A549 (cell line): Measurements from ENCODE around the gene IGF2BP3. TPM values are rescaled to one million over a fixed set of nuclear protein-coding genes. Genes with fewer than 3 reads are reported as not detected.
A peak's percentile ranks its signal among the peaks of the same experiment; 100 is the strongest.

ENCODE experiments used
- ATAC-seq, 2 experiments: fragments of 200-7000 bp in 1 of 2; fragments of >200 bp in 1 of 2; cut with Nextera tagmentation in 1 of 2; cut with Tn5 transposase in 1 of 2; 3 replicates each; pipeline versions ENCODE4 v1.8.0 to v1.9.1; 2018 to 2020; ENCODE audit warnings: mild to moderate bottlenecking in 1 of 2, moderate library complexity in 1 of 2
- CTCF ChIA-PET: fragments of 300-600 bp; sonication (Branson Sonifier 250); formaldehyde crosslinking; extraction: SDS; loops from one replicate; lab custom pipeline; 2021; ENCODE audit warnings: antibody characterized with exemption, inconsistent platforms; lab: Yijun Ruan, JAX
- POLR2A ChIA-PET: fragments of 350-600 bp; formaldehyde crosslinking; extraction: SDS; loops from one replicate; lab custom pipeline; 2021; ENCODE audit warnings: antibody characterized with exemption, inconsistent platforms; lab: Yijun Ruan, JAX
- DNase-seq, 2 experiments: peaks; one replicate each; pipeline versions ENCODE4 v3.0.0 to v3.0.0-alpha.2; 2011 to 2016; ENCODE audit warnings: low read depth in 1 of 2, low spot score in 1 of 2
- FAIRE-seq: peaks from 2 replicates; lab custom pipeline; 2011; peaks lifted over from hg19 to GRCh38; lab: Jason Lieb, UNC
- H3K27ac ChIP-seq, 2 experiments: fragments of >200 bp; sonication (Bioruptor Twin); formaldehyde crosslinking; 3 replicates each; pipeline ENCODE4 v1.5.1; 2016 to 2017
- H3K4me1 ChIP-seq: fragments of >200 bp; sonication (Bioruptor Twin); formaldehyde crosslinking; 3 replicates; pipeline ENCODE4 v1.6.1; 2016
- H3K4me2 ChIP-seq: fragments of >200 bp; sonication (Bioruptor Twin); formaldehyde crosslinking; 3 replicates; pipeline ENCODE4 v1.6.1; 2016
- H3K4me3 ChIP-seq: fragments of >200 bp; sonication (Bioruptor Twin); formaldehyde crosslinking; 3 replicates; pipeline ENCODE4 v1.5.1; 2016
- H3K9me3 ChIP-seq: fragments of >200 bp; sonication (Bioruptor Twin); formaldehyde crosslinking; 3 replicates; pipeline ENCODE4 v1.6.1; 2016
- CBX8 ChIP-seq: fragments of 200-600 bp; sonication (generic); IDR thresholded peaks from 2 replicates; pipeline ENCODE4 v1.6.1; 2016
- CEBPB ChIP-seq, 2 experiments: fragments of >200 bp in 1 of 2; sonication (Bioruptor Twin) in 1 of 2; formaldehyde crosslinking in 1 of 2; IDR thresholded peaks; 2 replicates each; pipeline ENCODE4 v1.6.1; 2012 to 2016
- CHD4 ChIP-seq: fragments of 200-600 bp; sonication (generic); IDR thresholded peaks from 2 replicates; pipeline ENCODE4 v1.6.1; 2016; ENCODE audit warnings: antibody characterized with exemption, mild to moderate bottlenecking, borderline replicate concordance
- E2F6 ChIP-seq: IDR thresholded peaks from 2 replicates; pipeline ENCODE4 v1.6.1; 2012; ENCODE audit warnings: low read depth, borderline replicate concordance
- ELK1 ChIP-seq: fragments of 150-350 bp; IDR thresholded peaks from 2 replicates; pipeline ENCODE4 v1.6.1; 2014; ENCODE audit warnings: low read depth, mild to moderate bottlenecking, low read length
- FOSB ChIP-seq: fragments of 250-450 bp; sonication (Bioruptor Pico); IDR thresholded peaks from 2 replicates; pipeline ENCODE4 v1.5.0; 2020; ENCODE audit warnings: mild to moderate bottlenecking, moderate library complexity
- HOXA7 ChIP-seq: fragments of 250-450 bp; sonication (Bioruptor Pico); IDR thresholded peaks from 2 replicates; pipeline ENCODE4 v1.5.0; 2020; ENCODE audit warnings: mild to moderate bottlenecking, moderate library complexity
- JUN ChIP-seq, 2 experiments: fragments of >200 bp; sonication (Bioruptor Twin); formaldehyde crosslinking; IDR thresholded peaks; 2 replicates in 1 of 2; 3 replicates in 1 of 2; pipeline ENCODE4 v1.6.1; 2016 to 2017
- JUNB ChIP-seq: fragments of >200 bp; sonication (Bioruptor Twin); formaldehyde crosslinking; IDR thresholded peaks from 2 replicates; pipeline ENCODE4 v1.6.1; 2016
- KDM1A ChIP-seq: fragments of 200-600 bp; sonication (generic); IDR thresholded peaks from 2 replicates; pipeline ENCODE4 v1.6.1; 2016; ENCODE audit warnings: low read depth, mild to moderate bottlenecking
- KDM5A ChIP-seq: fragments of 200-600 bp; sonication (generic); IDR thresholded peaks from 2 replicates; pipeline ENCODE4 v1.6.1; 2016; ENCODE audit warnings: antibody characterized with exemption, mild to moderate bottlenecking
- PHF8 ChIP-seq: fragments of 200-600 bp; sonication (generic); IDR thresholded peaks from 2 replicates; pipeline ENCODE4 v1.6.1; 2016; ENCODE audit warnings: low read depth, mild to moderate bottlenecking, antibody characterized with exemption, moderate library complexity, borderline replicate concordance
- RARB ChIP-seq: fragments of 250-450 bp; sonication (Bioruptor Pico); IDR thresholded peaks from 2 replicates; pipeline ENCODE4 v1.8.0; 2021; ENCODE audit warnings: mild to moderate bottlenecking, moderate library complexity
- REST ChIP-seq: fragments of 200-600 bp; sonication (generic); IDR thresholded peaks from 2 replicates; pipeline ENCODE4 v1.6.1; 2016; ENCODE audit warnings: antibody characterized with exemption, mild to moderate bottlenecking, moderate library complexity
- WGBS: methylation state at CpG from one replicate; pipeline ENCODE4 v1.1.6; 2017; ENCODE audit errors: missing lambda C conversion rate; 5-methylcytosine and 5-hydroxymethylcytosine counted together
- polyA plus RNA-seq, 4 experiments: library from polyadenylated mRNA; depleted of rRNA in 3 of 4; stranded (reverse); fragments of >200 nt; fragmentation: RNase III in 1 of 4; extraction: RNeasy Plus Mini Kit Qiagen cat#74134 plus additional on column Dnase treatment in 1 of 4; gene quantifications; 2 replicates in 3 of 4; 3 replicates in 1 of 4; pipeline ENCODE4 v1.2.3, GENCODE V29; 2011 to 2017

The IGF2BP3 gene
- polyA plus RNA-seq, 2 of the 4 experiments (the other 2 are of a cell fraction), result 26.7 to 62.0 TPM

- FAIRE-seq, result no peak
Measured at GRCh38 chr7:23456093-23456492, 14.2 kb downstream of the IGF2BP3 start.

GRCh38 chr7:23454881-23455526, 15.3 kb downstream of the IGF2BP3 start:
- ATAC-seq (peak in 1 of 2 experiments; percentile 33; a peak in 2 of 6 replicates), FAIRE-seq (no peak), DNase-seq (no peak)
- TF ChIP-seq CBX8 (no peak), JUNB (no peak), PHF8 (no peak), CEBPB (IDR thresholded peaks at IDR 0.05) (no peak), RARB (no peak), REST (no peak)
- peaks cover 4% of the 10 kb centered on the region; the same call in 2 of the 3 replicates for H3K4me1 ChIP-seq
- no peak overlapping the region for H3K4me3 ChIP-seq
- H3K9me3 ChIP-seq, result no peaks in the 10 kb centered on the region
- H3K27ac ChIP-seq, result no peak overlapping the region
- CTCF ChIA-PET, result interaction anchor here (0.7 to 2.9 kb wide), 3 partner anchors 8 to 25 kb away, joined by 4 to 9 read pairs (median 6); no protein-coding TSS in a partner anchor
- no peak overlapping the region for H3K4me2 ChIP-seq
- POLR2A ChIA-PET, result no interaction called here
- 91% methylated on average over 5 of the region's 5 CpGs for WGBS

More at GRCh38 chr7:23456093-23456492, 14.2 kb downstream of the IGF2BP3 start:
- ChIA-PET POLR2A (no interaction called here), CTCF (interaction anchor here (0.8 to 3.4 kb wide), 4 partner anchors 23 to 183 kb away, joined by 3 to 21 read pairs (median 4); no protein-coding TSS in a partner anchor)
- Histone ChIP-seq H3K4me1 (no peaks in the 10 kb centered on the region; the same call in 1 of the 3 replicates), H3K4me3 (no peak overlapping the region), H3K4me2 (no peak overlapping the region), H3K27ac (no peak overlapping the region), H3K9me3 (no peaks in the 10 kb centered on the region)
- DNase-seq (no peak), ATAC-seq (no peak)
- 92% methylated on average over 3 of the region's 3 CpGs for WGBS
- TF ChIP-seq ELK1, result no peak
- no peak for TF ChIP-seq PHF8
- no peak for TF ChIP-seq KDM5A
- no peak for TF ChIP-seq REST
- no peak for TF ChIP-seq E2F6
- TF ChIP-seq KDM1A, result no peak
- no peak for TF ChIP-seq CHD4
- no peak for TF ChIP-seq FOSB (CRISPR knock-in tag)
- no peak for TF ChIP-seq HOXA7 (CRISPR knock-in tag)
- no peak for TF ChIP-seq JUN (IDR thresholded peaks at IDR 0.05)
